SK-N-SH treated with all-trans-retinoic acid at 6 μM for 48 hours (cell line): ENCODE data around the gene ACSM3.

Source experiments
- ATAC-seq: fragments of 200-7000 bp; cut with Tn5 transposase; 3 replicates; pipeline ENCODE4 v1.9.1; 2020; ENCODE audit warnings: mild to moderate bottlenecking, moderate library complexity
- ARNTL ChIP-seq: fragments of 450-650 bp; formaldehyde crosslinking; IDR thresholded peaks from 2 replicates; pipeline ENCODE4 v1.5.0; 2020; ENCODE audit warnings: low read depth, mild to moderate bottlenecking, moderate library complexity, borderline replicate concordance
- CREB5 ChIP-seq: fragments of 250-450 bp; sonication (Bioruptor Pico); IDR thresholded peaks from 2 replicates; pipeline ENCODE4 v1.5.1; 2020; ENCODE audit warnings: low read depth, mild to moderate bottlenecking, moderate library complexity
- CSDC2 ChIP-seq: fragments of 250-450 bp; sonication (Bioruptor Pico); IDR thresholded peaks from 2 replicates; pipeline ENCODE4 v1.5.0; 2020; ENCODE audit warnings: mild to moderate bottlenecking, moderate library complexity
- CSRNP3 ChIP-seq: fragments of 250-450 bp; sonication (Bioruptor Pico); IDR thresholded peaks from 2 replicates; pipeline ENCODE4 v1.5.1; 2021; ENCODE audit warnings: mild to moderate bottlenecking, moderate library complexity
- ESRRG ChIP-seq: fragments of 250-450 bp; sonication (Bioruptor Pico); IDR thresholded peaks from 2 replicates; pipeline ENCODE4 v1.6.1; 2021; ENCODE audit warnings: mild to moderate bottlenecking
- GLIS3 ChIP-seq: fragments of 250-450 bp; sonication (Bioruptor Pico); IDR thresholded peaks from 2 replicates; pipeline ENCODE4 v1.5.0; 2020; ENCODE audit warnings: mild to moderate bottlenecking, moderate library complexity
- ISL1 ChIP-seq: fragments of 250-450 bp; sonication (Bioruptor Pico); IDR thresholded peaks from 2 replicates; pipeline ENCODE4 v2.1.2; 2022; ENCODE audit warnings: mild to moderate bottlenecking, moderate library complexity
- OSR1 ChIP-seq: fragments of 250-450 bp; sonication (Bioruptor Pico); IDR thresholded peaks from 2 replicates; pipeline ENCODE4 v1.8.0; 2022; ENCODE audit warnings: moderate library complexity, mild to moderate bottlenecking, inconsistent platforms
- PPARA ChIP-seq: fragments of 250-450 bp; sonication (Bioruptor Pico); IDR thresholded peaks from 2 replicates; pipeline ENCODE4 v1.5.0; 2020; ENCODE audit warnings: mild to moderate bottlenecking, borderline replicate concordance
- RARB ChIP-seq: fragments of 250-450 bp; sonication (Bioruptor Pico); IDR thresholded peaks from 2 replicates; pipeline ENCODE4 v1.8.0; 2021; ENCODE audit warnings: mild to moderate bottlenecking, moderate library complexity
- SNAI2 ChIP-seq: fragments of 250-450 bp; sonication (Bioruptor Pico); IDR thresholded peaks from 2 replicates; pipeline ENCODE4 v1.5.0; 2020; ENCODE audit warnings: mild to moderate bottlenecking, moderate library complexity
- TCF4 ChIP-seq: fragments of 250-450 bp; sonication (Bioruptor Pico); IDR thresholded peaks from 2 replicates; pipeline ENCODE4 v1.8.0; 2021; ENCODE audit warnings: mild to moderate bottlenecking, moderate library complexity, borderline replicate concordance
- TOX ChIP-seq: fragments of 250-450 bp; sonication (Bioruptor Pico); IDR thresholded peaks from 2 replicates; pipeline ENCODE4 v1.8.0; 2021; ENCODE audit warnings: mild to moderate bottlenecking, moderate library complexity, borderline replicate concordance
- TSHZ2 ChIP-seq: fragments of 250-450 bp; sonication (Bioruptor Pico); IDR thresholded peaks from 2 replicates; pipeline ENCODE4 v1.5.0; 2020; ENCODE audit warnings: mild to moderate bottlenecking, moderate library complexity
- ZC3H10 ChIP-seq: fragments of 250-450 bp; sonication (Bioruptor Pico); IDR thresholded peaks from 2 replicates; pipeline ENCODE4 v1.5.1; 2021; ENCODE audit warnings: mild to moderate bottlenecking, moderate library complexity
- ZFP3 ChIP-seq: fragments of 250-450 bp; sonication (Bioruptor Pico); IDR thresholded peaks from 2 replicates; pipeline ENCODE4 v1.5.0; 2020; ENCODE audit warnings: mild to moderate bottlenecking, moderate library complexity
- ZFP30 ChIP-seq: fragments of 450-650 bp; formaldehyde crosslinking; IDR thresholded peaks from 2 replicates; pipeline ENCODE4 v1.5.0; 2022; ENCODE audit warnings: mild to moderate bottlenecking, moderate library complexity
- ZNF565 ChIP-seq: fragments of 450-650 bp; formaldehyde crosslinking; conservative IDR thresholded peaks from 2 replicates; pipeline ENCODE4 v1.5.0; 2020; ENCODE audit warnings: low read depth, mild to moderate bottlenecking, moderate library complexity
- ZNF70 ChIP-seq: fragments of 450-650 bp; formaldehyde crosslinking; IDR thresholded peaks from 2 replicates; pipeline ENCODE4 v1.5.0; 2020; ENCODE audit warnings: mild to moderate bottlenecking, moderate library complexity
- ZNF8 ChIP-seq: fragments of 450-650 bp; formaldehyde crosslinking; IDR thresholded peaks from 2 replicates; pipeline ENCODE4 v1.5.0; 2020; ENCODE audit warnings: mild to moderate bottlenecking, moderate library complexity
- TF ChIP-seq, protein P1 (sequence below): fragments of 250-450 bp; sonication (Bioruptor Pico); IDR thresholded peaks from 2 replicates; pipeline ENCODE4 v1.8.0; 2021; ENCODE audit warnings: low read depth, mild to moderate bottlenecking, moderate library complexity, borderline replicate concordance
- TF ChIP-seq, protein P2 (sequence below): fragments of 250-450 bp; sonication (Bioruptor Pico); IDR thresholded peaks from 2 replicates; pipeline ENCODE4 v1.8.0; 2020; ENCODE audit warnings: mild to moderate bottlenecking, moderate library complexity, borderline replicate concordance

The ACSM3 gene

DNA sequence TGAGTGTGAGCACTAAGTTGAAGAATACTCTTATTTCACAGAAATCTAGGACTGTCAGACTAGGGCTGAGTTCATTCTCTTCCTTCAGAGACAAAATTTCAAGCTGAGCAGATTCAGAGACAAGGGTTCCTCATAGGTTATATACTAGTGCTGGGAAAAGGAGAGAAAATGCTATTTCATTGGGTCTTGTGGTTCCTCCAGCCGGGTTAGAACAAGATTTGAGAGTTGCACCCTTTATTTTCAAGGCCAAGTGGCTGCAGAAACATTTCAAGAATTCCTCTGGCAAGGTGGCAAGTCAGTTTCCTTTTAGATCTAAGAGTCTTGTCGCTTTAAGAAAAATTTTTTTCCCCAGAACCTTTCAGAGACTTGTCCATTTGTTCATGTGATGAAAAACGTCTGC, 29.0 kb upstream of the ACSM3 start (continued):
- TF ChIP-seq CSRNP3 (no peak), TSHZ2 (no peak), ZNF8 (CRISPR knock-in tag) (no peak), GLIS3 (CRISPR knock-in tag) (no peak)
- TF ChIP-seq, all 23 proteins: peak for 0

DNA sequence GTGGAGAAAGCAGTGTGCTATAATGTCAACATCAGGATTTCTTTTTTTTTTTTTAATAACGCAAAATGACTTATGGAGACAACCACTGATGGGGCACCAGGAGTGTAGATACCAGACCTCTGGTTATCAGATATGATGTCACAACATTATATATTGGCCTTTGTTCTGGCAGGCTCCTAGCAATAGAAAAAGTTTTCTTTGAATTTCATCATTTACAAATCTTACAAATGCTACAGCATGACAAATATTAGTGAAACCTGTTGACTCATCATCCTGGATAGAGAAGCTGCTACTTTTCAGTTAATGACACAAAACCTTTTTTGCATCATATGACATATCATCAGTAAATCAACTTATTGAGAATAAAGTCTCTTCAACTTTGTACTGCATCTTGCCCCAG, 28.3 kb upstream of the ACSM3 start:
- no peak for ATAC-seq
- TF ChIP-seq, protein P1, sequence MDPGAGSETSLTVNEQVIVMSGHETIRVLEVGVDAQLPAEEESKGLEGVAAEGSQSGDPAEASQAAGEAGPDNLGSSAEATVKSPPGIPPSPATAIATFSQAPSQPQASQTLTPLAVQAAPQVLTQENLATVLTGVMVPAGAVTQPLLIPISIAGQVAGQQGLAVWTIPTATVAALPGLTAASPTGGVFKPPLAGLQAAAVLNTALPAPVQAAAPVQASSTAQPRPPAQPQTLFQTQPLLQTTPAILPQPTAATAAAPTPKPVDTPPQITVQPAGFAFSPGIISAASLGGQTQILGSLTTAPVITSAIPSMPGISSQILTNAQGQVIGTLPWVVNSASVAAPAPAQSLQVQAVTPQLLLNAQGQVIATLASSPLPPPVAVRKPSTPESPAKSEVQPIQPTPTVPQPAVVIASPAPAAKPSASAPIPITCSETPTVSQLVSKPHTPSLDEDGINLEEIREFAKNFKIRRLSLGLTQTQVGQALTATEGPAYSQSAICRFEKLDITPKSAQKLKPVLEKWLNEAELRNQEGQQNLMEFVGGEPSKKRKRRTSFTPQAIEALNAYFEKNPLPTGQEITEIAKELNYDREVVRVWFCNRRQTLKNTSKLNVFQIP (CRISPR knock-in tag): no peak
- no peak for TF ChIP-seq GLIS3 (CRISPR knock-in tag)
- no peak for TF ChIP-seq PPARA
- no peak for TF ChIP-seq TCF4 (CRISPR knock-in tag)
- TF ChIP-seq OSR1: no peak
- TF ChIP-seq ZFP3 (CRISPR knock-in tag): no peak
- TF ChIP-seq ESRRG (CRISPR knock-in tag): no peak
- no peak for TF ChIP-seq ZC3H10 (CRISPR knock-in tag)
- TF ChIP-seq SNAI2 (CRISPR knock-in tag): no peak
- no peak for TF ChIP-seq CSRNP3
- TF ChIP-seq ZFP30 (CRISPR knock-in tag): no peak
- no peak for TF ChIP-seq ISL1 (CRISPR knock-in tag)
- TF ChIP-seq ARNTL (CRISPR knock-in tag): no peak
- no peak for TF ChIP-seq TOX

GRCh38 chr16:20740007-20740883, 23.6 kb upstream of the ACSM3 start:
- TF ChIP-seq, protein P2, sequence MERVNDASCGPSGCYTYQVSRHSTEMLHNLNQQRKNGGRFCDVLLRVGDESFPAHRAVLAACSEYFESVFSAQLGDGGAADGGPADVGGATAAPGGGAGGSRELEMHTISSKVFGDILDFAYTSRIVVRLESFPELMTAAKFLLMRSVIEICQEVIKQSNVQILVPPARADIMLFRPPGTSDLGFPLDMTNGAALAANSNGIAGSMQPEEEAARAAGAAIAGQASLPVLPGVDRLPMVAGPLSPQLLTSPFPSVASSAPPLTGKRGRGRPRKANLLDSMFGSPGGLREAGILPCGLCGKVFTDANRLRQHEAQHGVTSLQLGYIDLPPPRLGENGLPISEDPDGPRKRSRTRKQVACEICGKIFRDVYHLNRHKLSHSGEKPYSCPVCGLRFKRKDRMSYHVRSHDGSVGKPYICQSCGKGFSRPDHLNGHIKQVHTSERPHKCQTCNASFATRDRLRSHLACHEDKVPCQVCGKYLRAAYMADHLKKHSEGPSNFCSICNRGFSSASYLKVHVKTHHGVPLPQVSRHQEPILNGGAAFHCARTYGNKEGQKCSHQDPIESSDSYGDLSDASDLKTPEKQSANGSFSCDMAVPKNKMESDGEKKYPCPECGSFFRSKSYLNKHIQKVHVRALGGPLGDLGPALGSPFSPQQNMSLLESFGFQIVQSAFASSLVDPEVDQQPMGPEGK (CRISPR knock-in tag): no peak
- TF ChIP-seq ZNF70 (CRISPR knock-in tag) (no peak), ZFP30 (CRISPR knock-in tag) (no peak), TSHZ2 (no peak), TOX (no peak), ESRRG (CRISPR knock-in tag) (no peak), OSR1 (no peak), CREB5 (no peak), CSDC2 (CRISPR knock-in tag) (no peak), RARB (no peak), ZC3H10 (CRISPR knock-in tag) (no peak), GLIS3 (CRISPR knock-in tag) (no peak), ZNF565 (no peak)
- TF ChIP-seq, all 23 proteins: peak for 0

More at GRCh38 chr16:20740007-20740883, 23.6 kb upstream of the ACSM3 start:
- ATAC-seq: peak; percentile 46
